MV-4-11 (cell line): Measurements from ENCODE around the gene POLR3E.

Experiments
- DNase-seq: peaks from one replicate; lab custom pipeline; 2025; lab: John Stamatoyannopoulos, UW

The POLR3E gene

GRCh38 chr16:22297114-22297870 is at the start of gene POLR3E:
POLR3E (plus strand) TSS chr16:22297409; CDS start chr16:22302969, 5,560 bp downstream.
- peak; percentile 94 for DNase-seq

- no peak for DNase-seq
These were observed 46.7 kb upstream of the POLR3E start for GRCh38 chr16:22250522-22250921.

GRCh38 chr16:22252317-22252716 is 44.9 kb upstream of the POLR3E start:
- no peak for DNase-seq

GRCh38 chr16:22253272-22253671 is 43.9 kb upstream of the POLR3E start:
- no peak for DNase-seq

DNA sequence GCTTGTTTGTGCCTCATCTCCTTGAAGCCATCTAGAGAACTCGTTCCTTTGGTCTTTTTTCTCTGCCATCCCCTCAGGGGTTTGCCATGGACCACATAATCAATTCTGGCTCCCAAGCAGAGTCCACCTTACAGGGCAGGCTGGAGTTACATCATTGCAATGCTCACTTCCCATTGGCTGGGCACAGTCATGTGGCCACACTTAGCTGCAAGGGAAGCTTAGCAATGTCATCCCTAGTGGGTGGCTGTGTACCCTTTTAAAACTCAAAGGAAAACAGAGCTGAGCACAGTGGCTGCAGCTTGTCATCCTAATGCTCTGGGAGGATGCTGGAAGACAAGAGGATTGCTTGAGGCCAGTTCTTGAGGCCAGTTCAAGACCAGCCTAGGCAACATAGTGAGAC is 41.9 kb upstream of the POLR3E start:
- DNase-seq = peak; percentile 6

GRCh38 chr16:22257440-22257839 is 39.8 kb upstream of the POLR3E start:
- DNase-seq = no peak

DNA sequence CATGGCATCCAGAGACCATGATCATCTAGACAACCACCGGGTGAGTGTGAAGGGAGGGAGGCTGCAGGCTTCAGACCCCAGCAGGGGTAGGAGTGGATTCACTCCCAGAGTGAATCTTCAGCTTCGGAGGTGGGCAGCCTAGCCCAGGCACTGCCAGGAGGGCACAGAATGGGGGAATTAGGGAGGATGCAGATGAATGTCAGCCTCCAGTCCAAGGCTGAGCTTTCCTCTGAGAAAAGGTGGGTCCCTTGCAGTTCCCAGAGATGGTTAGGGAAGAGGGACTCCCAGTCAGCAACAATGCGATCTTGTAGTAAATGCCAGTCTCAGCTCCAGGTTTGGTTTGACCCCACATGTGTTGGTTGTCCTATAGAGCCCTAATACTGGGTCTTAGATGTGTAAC is 36.7 kb upstream of the POLR3E start:
- no peak for DNase-seq

DNA sequence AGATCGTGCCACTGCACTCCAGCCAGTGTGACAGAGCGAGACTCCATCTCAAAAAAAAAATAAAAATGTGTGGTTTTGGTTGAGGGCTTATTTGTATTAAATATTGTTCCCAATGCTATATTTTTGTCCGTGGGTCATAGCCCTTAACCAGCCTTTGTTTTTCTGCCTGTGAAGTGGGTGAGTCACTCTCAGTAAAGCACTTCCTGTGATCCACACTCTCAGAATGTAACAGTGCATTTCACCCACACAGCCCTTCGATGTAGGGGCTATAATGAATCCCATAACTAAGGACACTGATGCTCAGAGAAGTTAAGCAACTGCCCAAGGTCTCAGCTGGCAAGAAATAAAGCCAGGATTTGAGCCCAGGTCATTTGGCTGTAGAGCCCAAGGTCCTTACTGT is 34.7 kb upstream of the POLR3E start:
- DNase-seq = no peak

DNA sequence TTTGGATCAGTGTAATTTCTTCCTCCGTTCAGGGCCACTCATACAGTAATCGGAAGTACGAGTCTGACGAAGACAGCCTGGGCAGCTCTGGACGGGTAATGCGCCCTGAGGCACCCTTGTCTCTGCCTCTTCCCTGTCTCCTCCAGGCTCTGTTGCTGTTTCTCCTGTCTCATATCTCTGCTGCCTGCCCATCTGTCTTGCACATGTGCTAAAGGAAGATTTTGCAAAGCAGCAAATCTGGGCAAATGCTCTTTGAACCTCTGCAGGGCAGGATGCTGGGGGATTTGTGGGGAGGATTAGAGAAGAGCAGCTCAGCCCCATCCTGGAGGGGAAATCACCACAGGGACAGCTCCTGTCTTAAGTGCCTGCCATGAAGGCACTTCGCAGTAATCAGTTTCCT is 32.4 kb upstream of the POLR3E start:
- DNase-seq = no peak

- DNase-seq = no peak
These were observed 31.9 kb upstream of the POLR3E start for GRCh38 chr16:22265351-22265750.

GRCh38 chr16:22266546-22266945 is 30.7 kb upstream of the POLR3E start:
- DNase-seq = no peak

DNA sequence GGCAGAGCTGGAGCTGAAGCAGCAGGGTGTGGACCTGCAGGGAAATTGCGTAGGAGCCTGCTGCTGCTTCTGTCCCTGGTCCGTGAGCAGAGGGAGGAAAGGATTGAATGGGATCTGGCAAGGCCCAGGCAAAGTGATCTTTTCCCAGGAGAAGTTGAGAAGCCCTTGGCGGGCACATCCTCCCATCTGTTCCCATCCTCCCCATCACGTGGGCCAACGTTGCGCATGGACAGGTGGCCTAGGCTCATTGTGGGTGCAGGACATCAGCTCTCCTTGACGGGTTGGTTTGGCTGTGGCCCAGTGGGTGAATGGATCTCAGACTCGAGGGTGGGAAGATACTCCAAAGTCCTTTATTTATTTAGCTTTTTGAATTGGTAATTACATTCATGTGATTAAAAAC is 29.4 kb upstream of the POLR3E start:
- no peak for DNase-seq

DNA sequence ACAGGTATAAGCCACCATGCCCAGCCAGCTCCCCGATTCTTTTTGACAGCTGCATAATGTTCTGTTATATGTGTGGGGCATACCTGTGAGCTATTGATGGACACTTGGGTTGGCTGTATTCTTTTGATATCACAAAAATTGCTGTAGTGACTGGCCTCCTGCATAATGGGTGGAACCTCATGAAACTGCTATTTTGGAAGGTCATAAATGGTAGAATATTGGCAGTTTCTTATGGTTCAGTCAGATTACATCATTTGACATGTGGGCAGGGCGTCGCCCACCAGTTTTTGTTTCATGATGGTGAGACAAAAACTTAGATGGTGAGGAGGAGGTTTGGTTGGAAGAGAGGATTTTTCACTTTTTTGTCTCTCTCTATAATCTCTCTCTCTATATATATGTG is 26.7 kb upstream of the POLR3E start:
- no peak for DNase-seq

GRCh38 chr16:22272870-22273650 is 24.1 kb upstream of the POLR3E start:
- no peak for DNase-seq

DNA sequence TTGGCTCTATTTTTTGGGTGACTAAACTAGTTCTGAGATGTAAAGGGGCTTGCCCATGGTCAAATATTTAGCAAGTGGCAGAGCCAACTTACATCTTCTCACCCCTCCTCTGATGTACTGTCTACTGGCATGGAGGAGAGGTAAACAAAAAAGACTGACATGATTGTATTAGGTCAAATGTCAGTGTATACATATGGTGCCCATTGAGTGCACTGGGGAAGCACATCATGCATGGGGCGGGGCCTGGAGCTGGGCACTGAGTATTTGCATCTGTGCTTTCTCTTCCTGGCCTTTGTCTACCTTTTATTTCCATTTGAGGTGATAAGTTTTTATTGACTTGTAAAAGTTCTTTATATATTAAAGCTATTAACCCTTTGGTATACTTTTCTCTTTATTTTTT is 22.3 kb upstream of the POLR3E start:
- DNase-seq = no peak

DNA sequence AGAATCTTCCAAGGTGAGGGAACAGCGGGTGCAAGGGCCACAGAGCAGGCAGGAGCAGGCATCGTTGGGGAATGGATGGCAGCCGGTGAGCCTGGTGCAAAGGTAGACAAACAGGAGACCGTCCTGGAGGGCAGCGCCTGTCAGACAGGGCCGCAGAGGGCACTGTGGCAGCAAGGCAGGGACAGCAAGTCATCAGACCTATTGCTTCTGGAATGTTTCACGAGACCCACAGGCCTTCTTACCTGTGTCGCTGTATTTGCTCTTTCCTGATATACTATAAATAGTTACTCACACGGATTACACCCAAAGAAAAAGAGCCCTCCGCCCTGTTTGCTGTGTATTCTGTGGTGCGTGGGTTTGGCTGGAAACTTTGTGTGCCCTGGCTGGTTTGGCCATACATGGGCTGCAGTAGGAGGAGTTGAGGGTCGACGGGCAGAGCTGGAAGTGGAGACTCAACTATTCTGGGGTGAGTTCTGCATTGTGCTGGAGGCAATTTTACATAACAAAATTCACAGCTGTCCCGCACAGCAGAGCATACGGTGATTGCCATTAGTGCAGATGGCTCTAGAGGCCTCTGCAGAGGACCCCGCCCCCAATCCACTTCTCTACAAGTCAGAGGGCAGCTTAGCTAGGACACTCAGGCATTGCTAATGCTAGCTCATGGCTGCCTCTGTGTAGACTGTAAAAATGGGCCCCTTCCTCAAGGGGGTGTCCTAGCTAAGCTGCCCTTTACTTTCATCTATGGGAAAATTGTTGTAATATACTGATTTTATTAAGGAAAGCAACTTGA is 18.6 kb upstream of the POLR3E start:
- DNase-seq = no peak

DNA sequence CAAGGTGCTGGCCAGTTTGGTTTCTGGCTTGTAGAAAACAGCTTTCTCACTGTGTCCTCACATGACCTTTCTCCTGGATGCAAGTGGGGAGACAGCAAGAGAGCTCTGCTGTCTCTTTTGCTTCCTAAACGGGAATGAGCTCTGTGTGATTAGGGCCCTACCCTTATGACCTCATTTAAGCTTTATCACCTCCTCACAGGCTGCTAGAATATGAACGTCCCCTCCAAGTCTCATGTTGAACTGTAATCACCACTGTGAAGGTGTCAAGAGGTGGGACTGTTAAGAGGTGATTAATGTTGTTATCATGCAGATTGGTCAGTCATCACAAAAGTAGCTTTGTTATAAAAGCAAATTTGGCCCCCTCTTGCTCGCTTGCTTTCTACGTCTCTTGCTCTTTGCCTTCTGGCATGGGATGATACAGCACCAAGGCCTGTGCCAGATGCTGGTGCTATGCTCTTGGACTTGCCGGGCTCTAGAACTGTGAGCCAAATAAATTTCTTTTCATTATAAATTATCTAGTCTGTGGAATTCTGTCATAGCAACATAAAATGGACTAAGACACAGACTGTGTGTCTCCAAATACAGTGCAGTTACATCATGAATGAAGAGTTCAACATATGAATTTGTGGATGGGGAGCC is 14.8 kb upstream of the POLR3E start:
- DNase-seq = no peak

DNA sequence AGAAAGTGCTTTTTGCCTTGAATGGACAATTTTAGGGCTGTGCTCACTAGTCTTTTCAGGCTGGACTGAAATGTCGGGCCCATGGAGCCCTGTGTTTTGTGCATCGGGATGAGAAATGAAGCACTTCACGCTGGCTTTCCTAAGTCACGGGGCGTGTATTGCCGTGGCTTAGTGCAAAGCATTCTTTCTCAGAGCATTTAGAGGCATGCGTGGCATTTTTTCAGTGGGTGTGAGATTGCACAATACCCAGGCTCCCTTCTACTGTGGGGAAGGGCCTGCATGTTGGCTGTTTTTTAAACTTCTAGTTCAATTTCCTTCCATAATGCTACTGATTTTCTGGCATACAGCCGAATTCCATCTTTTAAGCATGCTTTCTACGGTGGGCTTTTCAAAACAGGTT is 12.6 kb upstream of the POLR3E start:
- no peak for DNase-seq

- no peak for DNase-seq
These were observed 12.1 kb upstream of the POLR3E start for GRCh38 chr16:22285080-22285479.

- DNase-seq = no peak
These were observed 6.2 kb upstream of the POLR3E start for GRCh38 chr16:22291020-22291419.

- DNase-seq = peak; percentile 35
These were observed 5.3 kb upstream of the POLR3E start for GRCh38 chr16:22291860-22292318.

DNA sequence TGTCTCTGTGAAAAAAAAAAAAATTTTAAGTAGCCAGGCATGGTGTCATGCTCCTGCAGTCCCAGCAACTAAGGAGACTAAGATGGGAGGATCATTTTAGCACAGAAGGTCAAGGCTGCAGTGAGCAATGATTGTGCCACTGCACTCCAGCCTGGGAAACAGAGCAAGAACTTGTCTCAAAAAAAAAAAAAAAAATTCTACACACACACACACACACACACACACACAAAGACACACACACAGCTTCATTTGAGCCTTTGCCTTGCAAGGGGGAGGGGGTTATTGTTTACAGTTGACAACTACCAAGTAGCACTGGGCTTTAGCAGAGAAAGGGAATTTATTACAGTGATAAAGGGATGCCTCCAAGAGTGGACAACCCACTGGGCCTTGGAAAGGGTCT is 4.9 kb upstream of the POLR3E start:
- DNase-seq = no peak
